ENCODE measurements around the gene MYCN. TPM values are rescaled to one million over a fixed set of nuclear protein-coding genes. Genes with fewer than 3 reads are reported as not detected.

The MYCN gene
- polyA plus RNA-seq, 3 donors = not detected

DNA sequence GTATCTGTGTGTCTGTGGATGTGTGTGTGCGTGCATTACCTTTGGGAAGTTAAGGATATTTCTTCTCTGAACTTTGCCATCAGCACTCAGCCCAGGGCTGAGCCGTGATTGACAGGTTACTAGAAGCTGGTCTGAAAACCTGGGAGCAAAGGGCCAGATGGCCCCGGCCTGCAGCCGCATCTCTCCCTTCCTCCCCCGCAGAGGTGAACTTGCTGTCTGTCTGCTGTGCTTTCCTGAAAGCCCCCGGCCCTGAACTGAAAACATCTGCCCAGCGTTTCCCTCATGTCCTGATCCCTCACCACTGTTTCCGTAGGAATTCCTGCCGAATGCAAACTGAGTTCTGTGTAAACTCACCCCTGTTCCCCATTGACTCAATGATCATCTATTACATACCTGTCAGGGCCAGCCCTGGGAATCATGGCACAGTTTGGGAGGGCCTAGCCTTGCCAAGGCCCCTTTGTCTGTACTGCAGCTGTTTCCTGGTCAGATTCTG, 45.8 kb downstream of the MYCN start:
- no peak overlapping the region for H3K27ac ChIP-seq (ENCODE audit: low read depth in 1 of 2, low read length in 2 of 2)
- H2AFZ ChIP-seq (ENCODE audit: insufficient read depth, low read depth, low read length, poor library complexity, severe bottlenecking) = no peak overlapping the region
- H3K4me2 ChIP-seq (replicated peaks; ENCODE audit: extremely low read depth, low read length, poor library complexity, severe bottlenecking) = no peak overlapping the region
- WGBS (ENCODE audit: insufficient coverage) = 94% methylated on average over 8 of the region's 9 CpGs
- H3K79me2 ChIP-seq (ENCODE audit: insufficient read depth, low read length) = no peaks in the 10 kb centered on the region
- no peak overlapping the region for H3K4me3 ChIP-seq (replicated peaks in 1 of 3; ENCODE audit: low read depth in 2 of 3, low read length in 3 of 3)
- Mint-ChIP-seq H3K4me1 (no peaks in the 10 kb centered on the region), H3K9me3 (no peaks in the 10 kb centered on the region), H3K4me3 (no peak overlapping the region), H3K27ac (no peak overlapping the region), H3K36me3 (no peaks in the 10 kb centered on the region), H3K27me3 (ENCODE audit: low read depth in 3 of 3) (peaks cover 5 to 7% (median 5%) of the 10 kb centered on the region in 3 donors)
- intact Hi-C loops (cut with micrococcal nuclease) = no loop called here
- DNase-seq = no peak
- H3K36me3 ChIP-seq (replicated peaks in 1 of 2; ENCODE audit: control insufficient read depth in 1 of 2, insufficient read depth in 2 of 2, low read length in 2 of 2) = no peaks in the 10 kb centered on the region
- no peaks in the 10 kb centered on the region for H3K27me3 ChIP-seq (ENCODE audit: control insufficient read depth in 2 of 2, insufficient read depth in 2 of 2, low read length in 2 of 2)
- no peaks in the 10 kb centered on the region for H3K9me3 ChIP-seq (replicated peaks in 1 of 2; ENCODE audit: control insufficient read depth in 1 of 2, insufficient read depth in 1 of 2, low read length in 2 of 2)
- H3K9ac ChIP-seq (ENCODE audit: insufficient read depth, low read length, poor library complexity, severe bottlenecking) = no peak overlapping the region
- H3K4me1 ChIP-seq (ENCODE audit: control insufficient read depth in 1 of 2, insufficient read depth in 2 of 2, low read length in 2 of 2) = no peaks in the 10 kb centered on the region
- no peak for TF ChIP-seq CTCF (IDR thresholded peaks at IDR 0.05)
- no peaks in the 10 kb centered on the region for H4K20me1 ChIP-seq (ENCODE audit: insufficient read depth, low read length)

GRCh38 chr2:15986644-15987043, 46.3 kb downstream of the MYCN start:
- no peak overlapping the region for H3K4me2 ChIP-seq (replicated peaks; ENCODE audit: extremely low read depth, low read length, poor library complexity, severe bottlenecking)
- 94% methylated on average over 3 of the region's 4 CpGs for WGBS (ENCODE audit: insufficient coverage)
- Mint-ChIP-seq H3K27ac (no peak overlapping the region), H3K27me3 (ENCODE audit: low read depth in 3 of 3) (peaks cover 5 to 7% (median 6%) of the 10 kb centered on the region in 3 donors), H3K9me3 (no peaks in the 10 kb centered on the region), H3K36me3 (no peaks in the 10 kb centered on the region), H3K4me1 (no peaks in the 10 kb centered on the region), H3K4me3 (peak overlapping the region in 1 of 2 donors; percentile 21)
- no peak for DNase-seq
- peak overlapping the region; percentile 8 for H3K9ac ChIP-seq (ENCODE audit: insufficient read depth, low read length, poor library complexity, severe bottlenecking)
- H3K9me3 ChIP-seq (replicated peaks in 1 of 2; ENCODE audit: control insufficient read depth in 1 of 2, insufficient read depth in 1 of 2, low read length in 2 of 2) = no peaks in the 10 kb centered on the region
- H3K4me1 ChIP-seq (ENCODE audit: control insufficient read depth in 1 of 2, insufficient read depth in 2 of 2, low read length in 2 of 2) = no peaks in the 10 kb centered on the region
- H3K4me3 ChIP-seq (replicated peaks in 1 of 3; ENCODE audit: low read depth in 2 of 3, low read length in 3 of 3) = no peak overlapping the region
- TF ChIP-seq CTCF (IDR thresholded peaks at IDR 0.05) = no peak
- H4K20me1 ChIP-seq (ENCODE audit: insufficient read depth, low read length) = no peaks in the 10 kb centered on the region
- intact Hi-C loops (cut with micrococcal nuclease) = no loop called here
- no peak overlapping the region for H3K27ac ChIP-seq (ENCODE audit: low read depth in 1 of 2, low read length in 2 of 2)
- no peaks in the 10 kb centered on the region for H3K36me3 ChIP-seq (replicated peaks in 1 of 2; ENCODE audit: control insufficient read depth in 1 of 2, insufficient read depth in 2 of 2, low read length in 2 of 2)
- H3K27me3 ChIP-seq (ENCODE audit: control insufficient read depth in 2 of 2, insufficient read depth in 2 of 2, low read length in 2 of 2) = no peaks in the 10 kb centered on the region
- H3K79me2 ChIP-seq (ENCODE audit: insufficient read depth, low read length) = no peaks in the 10 kb centered on the region
- no peak overlapping the region for H2AFZ ChIP-seq (ENCODE audit: insufficient read depth, low read depth, low read length, poor library complexity, severe bottlenecking)

Data from CD14-positive monocyte (primary cell).